Colonic mucosa (tissue), 4 donors: ENCODE results near the gene FAM83F. TPM values are rescaled to one million over a fixed set of nuclear protein-coding genes. Genes with fewer than 3 reads are reported as not detected.

Experiments
- DNase-seq: peaks from one replicate; pipeline ENCODE4 v3.0.0-alpha.2; 2020
- H3K27ac ChIP-seq: fragments of 200-600 bp; one replicate; pipeline ENCODE4 v1.8.0; 2021
- H3K27me3 ChIP-seq: fragments of 200-600 bp; one replicate; pipeline ENCODE4 v1.8.0; 2021
- H3K36me3 ChIP-seq: fragments of 200-600 bp; one replicate; pipeline ENCODE4 v1.8.0; 2021
- H3K4me1 ChIP-seq: fragments of 200-600 bp; one replicate; pipeline ENCODE4 v1.8.0; 2021; ENCODE audit warnings: mild to moderate bottlenecking
- H3K4me3 ChIP-seq: fragments of 200-600 bp; one replicate; pipeline ENCODE4 v1.8.0; 2021
- H3K9ac ChIP-seq, 2 donors: one replicate each; pipeline ENCODE4 v1.7.0; 2013; ENCODE audit warnings: control low read depth in 2 of 2, low read depth in 2 of 2, low read length in 2 of 2
- H3K9me3 ChIP-seq: fragments of 200-600 bp; one replicate; pipeline ENCODE4 v1.8.0; 2021
- intact Hi-C: fragments of 100-400 bp; cut with DNase I; formaldehyde crosslinking; loops from one replicate; pipeline ENCODE4 v1.14.1; 2022
- total RNA-seq, 2 donors: library from RNA; stranded (reverse); fragmentation: NEBNext Ultra II Directional in 1 of 2; extraction: Animal tissue kit (Norgen Biotek cat#: 25700) in 1 of 2; gene quantifications; one replicate each; pipeline ENCODE4 v1.2.1, GENCODE V29; 2021
- TF ChIP-seq, protein P1 (sequence below): fragments of 200-600 bp; IDR thresholded peaks from one replicate; pipeline ENCODE4 v1.8.0; 2022; ENCODE audit warnings: antibody characterized with exemption, mild to moderate bottlenecking
- donor health status: healthy.
- donor health status: DM: no; HTN: no; CAD: no.
- donor health status: DM: no; HTN: no; CAD: no.

The FAM83F gene
- total RNA-seq, 2 donors from 2014 or later, result 38.3 to 40.6 TPM

DNA sequence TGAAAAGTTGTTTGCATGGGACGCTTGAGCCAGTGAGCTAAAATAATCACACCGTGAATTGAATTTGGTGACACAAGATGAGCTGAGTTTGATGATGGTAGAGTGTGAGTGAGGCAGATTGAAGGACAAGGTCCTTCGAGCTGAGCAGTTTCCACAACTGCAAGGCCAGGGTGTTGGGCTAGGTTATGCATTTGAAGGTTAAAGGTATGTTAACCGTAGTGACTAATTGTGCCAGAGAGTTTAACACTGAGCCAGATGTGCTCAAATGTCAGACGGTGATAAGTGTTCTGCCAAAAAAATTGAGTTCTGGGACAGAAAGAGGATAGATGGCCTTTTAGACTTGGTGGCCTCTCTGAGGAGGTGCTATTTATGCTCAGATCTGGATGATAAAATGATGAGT, 89.5 kb downstream of the FAM83F start:
- no peak for DNase-seq
- H3K9me3 ChIP-seq, result no peaks in the 10 kb centered on the region
- no peaks in the 10 kb centered on the region for H3K27me3 ChIP-seq
- H3K4me3 ChIP-seq, result no peak overlapping the region
- H3K4me1 ChIP-seq, result no peaks in the 10 kb centered on the region
- TF ChIP-seq, protein P1, sequence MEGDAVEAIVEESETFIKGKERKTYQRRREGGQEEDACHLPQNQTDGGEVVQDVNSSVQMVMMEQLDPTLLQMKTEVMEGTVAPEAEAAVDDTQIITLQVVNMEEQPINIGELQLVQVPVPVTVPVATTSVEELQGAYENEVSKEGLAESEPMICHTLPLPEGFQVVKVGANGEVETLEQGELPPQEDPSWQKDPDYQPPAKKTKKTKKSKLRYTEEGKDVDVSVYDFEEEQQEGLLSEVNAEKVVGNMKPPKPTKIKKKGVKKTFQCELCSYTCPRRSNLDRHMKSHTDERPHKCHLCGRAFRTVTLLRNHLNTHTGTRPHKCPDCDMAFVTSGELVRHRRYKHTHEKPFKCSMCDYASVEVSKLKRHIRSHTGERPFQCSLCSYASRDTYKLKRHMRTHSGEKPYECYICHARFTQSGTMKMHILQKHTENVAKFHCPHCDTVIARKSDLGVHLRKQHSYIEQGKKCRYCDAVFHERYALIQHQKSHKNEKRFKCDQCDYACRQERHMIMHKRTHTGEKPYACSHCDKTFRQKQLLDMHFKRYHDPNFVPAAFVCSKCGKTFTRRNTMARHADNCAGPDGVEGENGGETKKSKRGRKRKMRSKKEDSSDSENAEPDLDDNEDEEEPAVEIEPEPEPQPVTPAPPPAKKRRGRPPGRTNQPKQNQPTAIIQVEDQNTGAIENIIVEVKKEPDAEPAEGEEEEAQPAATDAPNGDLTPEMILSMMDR, result no peak
- intact Hi-C loops, result no loop called here
- no peaks in the 10 kb centered on the region for H3K36me3 ChIP-seq
- no peak overlapping the region for H3K9ac ChIP-seq
- H3K27ac ChIP-seq, result no peak overlapping the region

- H3K9ac ChIP-seq, result no peak overlapping the region
- intact Hi-C loops, result no loop called here
- TF ChIP-seq, protein P1, result no peak
Measured at GRCh38 chr22:40088818-40089217, 94.1 kb downstream of the FAM83F start.

More at GRCh38 chr22:40088818-40089217, 94.1 kb downstream of the FAM83F start:
- Histone ChIP-seq H3K9me3 (no peaks in the 10 kb centered on the region), H3K36me3 (no peaks in the 10 kb centered on the region), H3K27ac (no peak overlapping the region), H3K4me1 (no peaks in the 10 kb centered on the region), H3K4me3 (no peak overlapping the region), H3K27me3 (no peaks in the 10 kb centered on the region)
- no peak for DNase-seq

Other genes starting within 250 kb of the FAM83F start
- gene ENTHD1, start 101.2 kb upstream of the FAM83F start, total RNA-seq, result not detected
- gene GRAP2, start 93.9 kb upstream of the FAM83F start, total RNA-seq, result 1 to 10 TPM; 2.1 to 4.2 TPM
- under 1 TPM in 1 of 2 donors, not detected in 1; 0.20 TPM for gene TMA7B, start 34.6 kb upstream of the FAM83F start, total RNA-seq
- gene TNRC6B, start 183.0 kb downstream of the FAM83F start, total RNA-seq, result 10 to 100 TPM; 38.7 to 47.4 TPM